Mesenchymal stem cell (in vitro differentiated cells and primary cell): ENCODE data around the gene ZMPSTE24.
"Not testable (repeated sequence)": the region's sequence is repeated elsewhere in the genome, so short reads cannot be mapped to it uniquely, and the experiment has no call there.

Source experiments
- DNase-seq: peaks from one replicate; pipeline ENCODE4 v3.0.0-alpha.2; 2013
- H2AFZ ChIP-seq: one replicate; pipeline ENCODE4 v1.6.1; 2013; ENCODE audit warnings: low read depth, mild to moderate bottlenecking, control low read depth, inconsistent platforms, low read length, moderate library complexity
- H2AK5ac ChIP-seq: 2 replicates; pipeline ENCODE4 v1.6.1; 2013; ENCODE audit warnings: low read length, moderate library complexity, mild to moderate bottlenecking, inconsistent platforms; ENCODE audit not compliant: severe bottlenecking
- H2BK120ac ChIP-seq: one replicate; pipeline ENCODE4 v1.6.1; 2013; ENCODE audit warnings: low read depth, mild to moderate bottlenecking, inconsistent platforms, low read length, moderate library complexity
- H2BK12ac ChIP-seq, 2 experiments: one replicate each; pipeline ENCODE4 v1.6.1; 2013; ENCODE audit warnings: inconsistent platforms in 2 of 2, low read length in 2 of 2, mild to moderate bottlenecking in 2 of 2, moderate library complexity in 2 of 2, control low read depth in 1 of 2
- H2BK15ac ChIP-seq: one replicate; pipeline ENCODE4 v1.6.1; 2013; ENCODE audit warnings: mild to moderate bottlenecking, low read depth, inconsistent platforms; ENCODE audit not compliant: poor library complexity, severe bottlenecking
- H2BK5ac ChIP-seq: 2 replicates; pipeline ENCODE4 v1.6.1; 2013; ENCODE audit warnings: low read depth, mild to moderate bottlenecking, low read length, control low read depth, inconsistent platforms; ENCODE audit not compliant: poor library complexity, severe bottlenecking
- H3K14ac ChIP-seq, 2 experiments: one replicate each; pipeline ENCODE4 v1.6.1; 2013; ENCODE audit warnings: inconsistent platforms in 2 of 2, low read length in 2 of 2, control low read depth in 1 of 2, mild to moderate bottlenecking in 1 of 2, moderate library complexity in 1 of 2
- H3K18ac ChIP-seq, 2 experiments: one replicate each; pipeline ENCODE4 v1.6.1; 2013; ENCODE audit warnings: inconsistent platforms in 2 of 2, low read length in 2 of 2, control low read depth in 1 of 2, low read depth in 1 of 2, mild to moderate bottlenecking in 1 of 2
- H3K23ac ChIP-seq, 2 experiments: one replicate each; pipeline ENCODE4 v1.6.1; 2013; ENCODE audit warnings: inconsistent platforms in 2 of 2, low read length in 2 of 2, mild to moderate bottlenecking in 2 of 2, moderate library complexity in 2 of 2, control low read depth in 1 of 2
- H3K27ac ChIP-seq: 2 replicates; pipeline ENCODE4 v1.5.1; 2013; ENCODE audit warnings: mild to moderate bottlenecking, moderate library complexity, low read length, control low read depth, inconsistent platforms; ENCODE audit not compliant: poor library complexity, severe bottlenecking
- H3K27me3 ChIP-seq, 2 experiments: 2 replicates each; pipeline versions ENCODE4 v1.6.1 to v1.7.0; 2013; ENCODE audit warnings: low read length in 2 of 2, mild to moderate bottlenecking in 2 of 2, moderate library complexity in 2 of 2, control low read depth in 1 of 2, inconsistent platforms in 1 of 2; ENCODE audit not compliant: control insufficient read depth in 1 of 2, insufficient read depth in 1 of 2
- H3K36me3 ChIP-seq, 2 experiments: 2 replicates each; pipeline versions ENCODE4 v1.6.1 to v1.7.0; 2013; ENCODE audit warnings: low read length in 2 of 2, control low read depth in 1 of 2, inconsistent platforms in 1 of 2, low read depth in 1 of 2, mild to moderate bottlenecking in 1 of 2; ENCODE audit not compliant: insufficient read depth in 2 of 2, control insufficient read depth in 1 of 2
- H3K4ac ChIP-seq, 2 experiments: one replicate each; pipeline ENCODE4 v1.6.1; 2013; ENCODE audit warnings: inconsistent platforms in 2 of 2, low read length in 2 of 2, mild to moderate bottlenecking in 2 of 2, moderate library complexity in 2 of 2, control low read depth in 1 of 2, low read depth in 1 of 2
- H3K4me1 ChIP-seq: 2 replicates; pipeline ENCODE4 v1.6.1; 2013; ENCODE audit warnings: low read depth, low read length, control low read depth; ENCODE audit not compliant: control insufficient read depth, insufficient read depth
- H3K4me2 ChIP-seq: 2 replicates; pipeline ENCODE4 v1.6.1; 2013; ENCODE audit warnings: low read length, mild to moderate bottlenecking, inconsistent platforms; ENCODE audit not compliant: poor library complexity, severe bottlenecking
- H3K4me3 ChIP-seq, 2 experiments: 2 replicates each; pipeline versions ENCODE4 v1.5.1 to v1.7.0; 2013; ENCODE audit warnings: low read length in 2 of 2, mild to moderate bottlenecking in 2 of 2, control low read depth in 1 of 2, low read depth in 1 of 2; ENCODE audit not compliant: insufficient read depth in 1 of 2
- H3K79me1 ChIP-seq: replicated peaks from 2 replicates; pipeline ENCODE4 v1.6.1; 2013; ENCODE audit warnings: mild to moderate bottlenecking, control low read depth, low read length, inconsistent platforms; ENCODE audit not compliant: poor library complexity, severe bottlenecking
- H3K9ac ChIP-seq: 2 replicates; pipeline ENCODE4 v1.7.0; 2013; ENCODE audit warnings: mild to moderate bottlenecking, low read length, moderate library complexity
- H3K9me3 ChIP-seq: 2 replicates; pipeline ENCODE4 v1.7.0; 2013; ENCODE audit warnings: mild to moderate bottlenecking, low read length; ENCODE audit not compliant: control insufficient read depth
- H4K8ac ChIP-seq: one replicate; pipeline ENCODE4 v1.6.1; 2013; ENCODE audit warnings: inconsistent platforms, mild to moderate bottlenecking, low read length, moderate library complexity
- H4K91ac ChIP-seq: one replicate; pipeline ENCODE4 v1.6.1; 2013; ENCODE audit warnings: mild to moderate bottlenecking, low read length, inconsistent platforms
- WGBS: methylation state at CpG from one replicate; pipeline ENCODE4 v1.1.7; 2013; ENCODE audit warnings: mixed read lengths; 5-methylcytosine and 5-hydroxymethylcytosine counted together

The ZMPSTE24 gene

GRCh38 chr1:40339420-40340323, 81.6 kb downstream of the ZMPSTE24 start:
- Histone ChIP-seq H4K8ac (no peak overlapping the region), H2AFZ (no peak overlapping the region), H2BK12ac (no peak overlapping the region), H3K36me3 (no peaks in the 10 kb centered on the region), H3K79me1 (no peaks in the 10 kb centered on the region), H3K9ac (no peak overlapping the region), H3K4me3 (no peak overlapping the region), H4K91ac (no peak overlapping the region), H2AK5ac (no peak overlapping the region), H3K27ac (no peak overlapping the region), H2BK120ac (no peak overlapping the region), H3K4ac (no peak overlapping the region), H3K27me3 (peaks cover 7 to 27% of the 10 kb centered on the region in 2 experiments), H3K23ac (no peak overlapping the region), H3K14ac (no peak overlapping the region), H3K18ac (no peak overlapping the region), H3K4me2 (no peak overlapping the region), H3K4me1 (no peaks in the 10 kb centered on the region), H3K9me3 (peaks cover 8% of the 10 kb centered on the region), H2BK15ac (no peak overlapping the region), H2BK5ac (no peak overlapping the region)
- 74% methylated on average over 6 of the region's 6 CpGs for WGBS
- no peak for DNase-seq

GRCh38 chr1:40341491-40342380, 83.7 kb downstream of the ZMPSTE24 start:
- Histone ChIP-seq H2BK12ac (no peak overlapping the region), H2BK120ac (no peak overlapping the region), H2AFZ (no peak overlapping the region), H3K4me1 (no peaks in the 10 kb centered on the region), H2BK15ac (no peak overlapping the region), H3K4me3 (no peak overlapping the region), H4K91ac (no peak overlapping the region), H2BK5ac (no peak overlapping the region), H3K9ac (no peak overlapping the region), H3K9me3 (peaks cover 8% of the 10 kb centered on the region), H3K79me1 (no peaks in the 10 kb centered on the region), H2AK5ac (no peak overlapping the region), H3K36me3 (no peaks in the 10 kb centered on the region), H3K27ac (no peak overlapping the region), H4K8ac (no peak overlapping the region), H3K4me2 (no peak overlapping the region), H3K23ac (no peak overlapping the region), H3K27me3 (peaks cover 7 to 27% of the 10 kb centered on the region in 2 experiments), H3K18ac (no peak overlapping the region), H3K4ac (no peak overlapping the region), H3K14ac (no peak overlapping the region)
- DNase-seq, result no peak
- 65% methylated on average over 3 of the region's 6 CpGs for WGBS

GRCh38 chr1:40342381-40342717, 84.3 kb downstream of the ZMPSTE24 start:
- WGBS, result 100% methylated on average over 2 of the region's 3 CpGs
- not testable (repeated sequence) for H4K91ac ChIP-seq

More at GRCh38 chr1:40342381-40342717, 84.3 kb downstream of the ZMPSTE24 start:
- H3K14ac ChIP-seq, DNase-seq, H2BK15ac ChIP-seq, H3K9me3 ChIP-seq, H2BK120ac ChIP-seq, H3K4me3 ChIP-seq, H3K9ac ChIP-seq, H2AFZ ChIP-seq, H3K18ac ChIP-seq, H3K36me3 ChIP-seq, H3K79me1 ChIP-seq, H3K27ac ChIP-seq, H2BK5ac ChIP-seq, H3K4ac ChIP-seq, H4K8ac ChIP-seq, H2BK12ac ChIP-seq, H3K4me2 ChIP-seq, H3K23ac ChIP-seq, H2AK5ac ChIP-seq, H3K4me1 ChIP-seq: not testable (repeated sequence)
- H3K27me3 ChIP-seq, result peaks cover 5 to 27% of the 10 kb centered on the region in 2 experiments
